ENCODE results near the gene PEX11A.

GRCh38 chr15:89695198-89695597 is 4.6 kb upstream of the PEX11A start:
- TF ChIP-seq EZH2 (IDR thresholded peaks at IDR 0.05; ENCODE audit: low read depth, low read length, severe bottlenecking) = no peak
- TF ChIP-seq CTCF (IDR thresholded peaks at IDR 0.05; ENCODE audit: control extremely low read depth in 1 of 3, insufficient read depth in 1 of 3, low read depth in 1 of 3, low read length in 3 of 3) = no peak
- no peak for TF ChIP-seq POLR2A (IDR thresholded peaks at IDR 0.05; ENCODE audit: control extremely low read depth in 1 of 2, low read depth in 2 of 2, low read length in 2 of 2)
- no peak for TF ChIP-seq GABPA (IDR thresholded peaks at IDR 0.05; ENCODE audit: borderline replicate concordance, insufficient read depth, low read length)
- no peak for TF ChIP-seq SP1 (IDR thresholded peaks at IDR 0.05; ENCODE audit: low read depth, low read length)
